NCI-H526 treated with DMSO at 0.1 percent for 48 hours (cell line): Measurements from ENCODE around the gene RMND5B.
"Not testable (repeated sequence)": the region's sequence is repeated elsewhere in the genome, so short reads cannot be mapped to it uniquely, and the experiment has no call there.

Experiments used
- DNase-seq: peaks from one replicate; lab custom pipeline; 2025; lab: John Stamatoyannopoulos, UW

The RMND5B gene

DNA sequence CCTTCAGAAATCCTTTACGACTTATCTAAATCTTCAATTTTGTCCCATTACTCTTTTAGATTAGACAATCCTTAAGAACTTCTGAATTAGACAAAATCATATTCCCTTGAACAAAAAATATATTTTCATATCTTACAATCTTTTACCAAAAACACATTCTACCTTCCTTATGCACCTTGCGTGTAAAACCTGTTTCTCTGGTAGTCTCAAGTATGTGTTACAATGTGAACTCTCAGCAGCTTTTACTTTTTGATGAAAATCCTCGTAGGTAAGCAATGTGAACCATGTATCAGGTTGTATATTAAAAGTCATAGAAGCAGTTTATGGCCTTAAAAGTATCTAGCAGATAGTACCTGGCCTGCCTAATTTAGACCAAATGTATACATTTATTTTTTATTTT, 43.6 kb downstream of the RMND5B start:
- no peak for DNase-seq

DNA sequence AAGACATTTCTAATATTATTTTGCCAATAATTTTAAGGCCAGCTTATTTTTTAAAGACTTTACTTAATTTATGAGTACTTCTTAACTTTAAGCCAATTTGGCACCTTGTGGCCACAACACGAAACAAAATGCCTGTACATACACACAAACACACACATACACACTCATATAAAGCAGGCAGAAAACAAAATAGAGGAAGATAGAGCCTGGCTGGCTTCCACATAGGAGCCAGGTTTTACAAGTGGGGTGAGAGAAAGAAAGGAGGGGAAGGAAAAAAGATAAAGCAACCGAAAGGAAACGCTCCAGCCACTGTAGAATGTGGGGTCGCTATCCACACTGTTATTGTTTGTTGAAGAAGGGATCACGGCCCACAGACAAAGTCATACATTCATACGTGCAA, 46.0 kb downstream of the RMND5B start:
- DNase-seq = no peak

DNA sequence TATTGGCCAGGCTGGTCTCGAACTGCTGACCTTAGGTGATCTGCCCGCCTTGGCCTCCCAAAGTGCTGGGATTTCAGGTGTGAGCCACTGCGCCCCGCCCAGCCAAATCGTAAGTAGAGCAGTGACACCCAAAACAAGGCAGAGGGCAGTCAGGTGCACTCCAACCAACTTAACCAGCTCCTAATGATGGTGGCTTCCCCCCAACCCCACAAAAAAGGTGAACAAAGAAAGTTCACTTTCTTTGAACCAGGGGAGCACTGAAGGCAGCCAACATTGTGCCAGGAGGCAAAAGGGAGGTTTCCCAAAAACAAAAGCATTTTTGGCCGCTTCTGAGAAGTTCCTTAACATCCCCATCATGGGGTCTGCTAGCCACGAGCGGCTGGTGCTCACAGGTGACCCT, 46.8 kb downstream of the RMND5B start:
- no peak for DNase-seq

DNA sequence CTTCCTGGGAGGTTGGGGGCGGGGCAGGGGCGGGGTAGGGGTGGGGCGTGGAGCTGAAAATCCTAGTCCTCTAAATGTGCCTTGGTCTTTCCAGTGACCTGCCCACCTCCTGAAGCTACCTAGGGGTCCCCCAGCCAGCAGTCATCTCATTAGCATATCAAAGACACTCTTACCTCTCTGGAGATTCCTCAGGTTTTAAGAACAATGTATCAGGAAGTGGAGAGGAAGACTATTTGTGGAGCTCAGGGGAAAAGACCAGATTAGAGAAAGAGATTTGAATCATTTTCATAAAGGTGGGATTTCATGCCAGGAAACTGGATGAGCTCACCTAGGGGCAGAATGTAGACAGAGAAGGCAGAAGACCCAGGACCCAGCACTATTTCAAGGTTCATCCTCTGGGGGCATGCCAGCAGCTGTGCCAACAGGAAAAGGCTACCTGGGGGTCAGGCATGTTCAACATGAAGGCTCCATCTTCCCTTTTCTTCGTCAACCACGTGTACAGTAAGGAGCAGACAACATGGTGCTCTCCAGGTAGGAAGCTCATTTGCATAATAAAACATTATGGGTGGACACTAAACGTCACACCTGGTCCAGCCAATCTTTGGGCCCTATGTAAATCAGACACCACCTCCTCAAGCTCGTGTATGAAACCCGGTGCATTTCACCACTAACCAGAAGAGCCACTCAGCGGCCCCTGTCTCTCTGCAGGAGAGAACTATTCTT, 49.5 kb downstream of the RMND5B start:
- DNase-seq = peak; percentile 7

DNA sequence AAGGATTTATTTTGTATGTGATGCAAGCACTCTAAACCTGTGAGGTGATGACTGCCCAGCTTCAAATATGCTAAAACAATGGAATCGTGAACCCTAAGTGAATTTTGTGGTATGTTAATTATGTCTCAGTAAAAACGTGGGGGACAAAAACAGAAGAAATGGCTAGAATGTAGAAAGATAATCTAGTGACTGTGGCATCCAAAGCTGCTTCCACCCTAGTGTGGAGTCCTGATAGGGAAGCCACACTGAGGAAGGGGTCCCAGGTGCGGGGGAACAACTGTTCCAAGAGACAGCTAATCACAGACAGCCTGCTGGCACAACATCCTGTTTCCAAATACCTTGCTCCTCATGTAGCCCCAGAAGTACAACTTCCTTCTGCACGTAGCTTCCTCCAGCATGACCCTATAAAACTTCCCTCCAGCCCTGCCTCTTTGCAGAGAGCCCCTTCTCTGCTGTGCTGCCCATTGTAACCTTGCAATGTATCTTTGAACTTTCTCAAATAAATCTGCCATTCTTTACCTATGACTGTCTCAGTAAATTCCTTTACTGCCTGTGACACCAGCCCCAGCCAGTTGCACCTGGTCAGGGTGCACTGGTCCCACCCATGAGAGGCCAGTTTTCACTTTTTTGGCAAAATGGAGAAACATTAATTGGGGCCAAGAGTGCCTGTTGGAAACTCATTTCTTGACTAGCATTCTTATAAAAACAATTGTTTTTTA, 51.5 kb downstream of the RMND5B start:
- DNase-seq = no peak

DNA sequence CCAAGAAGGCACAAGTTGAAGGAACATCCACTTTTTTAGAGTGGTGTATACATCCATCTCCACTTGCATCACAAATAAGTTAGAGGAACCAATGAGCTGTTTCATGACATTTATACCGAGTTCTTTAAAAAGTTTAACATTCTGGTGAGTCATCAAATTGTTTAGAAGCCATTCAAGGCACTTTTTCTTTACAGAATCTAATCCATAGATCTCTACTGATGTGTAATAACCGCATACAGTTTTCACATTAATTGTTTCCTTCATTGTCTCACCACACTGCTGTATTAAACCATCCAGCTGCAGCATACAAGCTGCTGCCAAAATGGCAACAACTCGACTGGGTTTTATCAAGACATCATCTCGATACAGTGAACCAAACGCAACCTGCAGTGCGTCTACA, 55.6 kb downstream of the RMND5B start:
- no peak for DNase-seq

DNA sequence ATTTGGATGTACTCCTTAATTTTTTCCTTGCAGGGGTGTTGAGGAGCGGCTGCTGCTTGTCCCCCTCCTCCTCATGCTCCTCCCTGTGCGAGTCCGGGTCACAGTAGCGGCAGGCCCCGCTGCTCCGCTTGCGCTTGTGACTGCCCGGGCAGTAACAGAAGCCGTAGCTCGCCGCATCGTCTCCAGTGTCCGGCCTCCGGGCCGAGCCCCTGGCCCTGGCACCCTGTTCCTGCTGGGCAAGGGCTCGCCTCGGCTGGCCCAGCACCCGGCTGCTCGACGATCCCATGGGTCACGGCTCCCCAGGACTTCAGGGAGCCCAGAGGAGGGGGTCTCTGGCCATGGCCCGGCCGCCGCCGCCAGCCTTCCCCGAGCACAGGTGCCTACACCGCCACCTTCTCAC, 56.2 kb downstream of the RMND5B start, which contains the start of gene GMCL2:
GMCL2 (minus strand) TSS at position 358 of the 400 bp plus-strand sequence; CDS start at position 286, 72 bp downstream.
- no peak for DNase-seq

DNA sequence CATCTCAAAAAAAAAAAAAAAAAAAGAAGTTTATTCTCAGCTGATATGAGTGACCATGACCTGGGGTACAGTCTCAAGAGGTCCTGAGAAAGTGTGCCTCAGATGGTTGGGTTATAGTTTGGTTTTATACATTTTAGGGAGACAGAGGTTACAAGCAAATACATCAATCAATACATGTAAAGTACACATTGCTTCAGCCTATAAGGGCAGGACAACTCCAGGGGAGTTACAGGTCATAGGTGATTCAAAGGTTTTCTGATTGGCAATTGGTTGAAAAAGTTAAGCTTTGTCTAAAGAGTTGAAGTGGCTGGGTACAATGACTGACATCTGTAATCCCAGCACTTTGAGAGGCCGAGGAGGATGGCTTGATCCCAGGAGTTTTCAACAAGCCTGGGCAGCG, 58.6 kb downstream of the RMND5B start:
- no peak for DNase-seq

DNA sequence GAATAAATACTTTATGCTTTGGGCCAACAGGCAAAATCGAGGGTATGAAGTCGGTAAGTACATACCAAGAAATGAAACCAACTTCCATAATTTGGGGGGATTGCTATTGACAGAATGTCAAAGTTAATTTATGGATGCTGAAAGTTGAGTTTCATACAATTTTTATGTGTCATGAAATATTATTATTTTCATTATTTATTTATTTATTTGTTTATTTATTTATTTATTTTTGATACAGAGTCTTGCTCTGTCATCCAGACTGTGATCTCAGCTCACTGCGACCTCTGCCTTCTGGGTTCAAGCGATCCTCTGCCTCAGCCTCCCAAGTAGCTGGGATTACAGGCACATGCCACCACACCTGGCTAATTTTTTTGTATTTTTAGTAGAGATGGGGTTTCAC, 60.8 kb downstream of the RMND5B start:
- DNase-seq = no peak

DNA sequence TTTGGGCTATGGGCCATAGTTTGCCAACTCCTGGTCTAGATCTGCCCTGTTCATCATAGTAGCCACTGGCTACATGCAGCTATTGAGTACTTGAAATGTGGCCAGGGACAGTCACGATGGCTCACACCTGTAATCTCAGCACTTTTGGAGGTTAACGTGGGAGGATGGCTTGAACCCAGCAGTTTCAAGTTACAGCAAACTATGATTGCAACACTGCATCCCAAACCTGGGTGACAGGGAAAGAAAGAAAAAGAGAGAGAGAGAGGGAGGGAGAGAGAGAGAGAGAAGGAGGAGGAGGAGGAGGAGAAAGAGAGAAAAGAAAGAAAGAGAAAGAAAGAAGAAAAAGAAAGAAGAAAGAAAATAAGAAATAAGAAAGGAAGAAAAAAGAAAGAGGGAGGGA, 61.4 kb downstream of the RMND5B start:
- no peak for DNase-seq

DNA sequence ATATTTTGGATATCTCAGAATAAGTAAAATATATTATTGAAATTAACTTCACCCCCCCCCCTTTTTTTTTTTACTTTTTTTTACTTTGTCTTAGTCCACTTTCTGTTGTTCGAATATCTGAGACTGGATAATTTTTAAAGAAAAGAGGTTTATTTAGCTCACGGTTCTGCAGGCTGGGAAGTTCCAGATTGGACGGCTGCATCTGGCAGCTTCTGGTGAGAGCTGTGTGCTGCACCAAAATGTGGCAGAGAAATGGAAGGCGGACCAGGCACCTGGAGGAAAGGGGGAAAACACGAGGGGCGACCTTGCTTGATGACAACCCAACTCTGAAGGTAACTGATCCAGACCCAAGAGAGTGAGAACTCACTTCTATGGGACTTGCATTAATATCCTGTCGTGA, 62.0 kb downstream of the RMND5B start:
- no peak for DNase-seq

DNA sequence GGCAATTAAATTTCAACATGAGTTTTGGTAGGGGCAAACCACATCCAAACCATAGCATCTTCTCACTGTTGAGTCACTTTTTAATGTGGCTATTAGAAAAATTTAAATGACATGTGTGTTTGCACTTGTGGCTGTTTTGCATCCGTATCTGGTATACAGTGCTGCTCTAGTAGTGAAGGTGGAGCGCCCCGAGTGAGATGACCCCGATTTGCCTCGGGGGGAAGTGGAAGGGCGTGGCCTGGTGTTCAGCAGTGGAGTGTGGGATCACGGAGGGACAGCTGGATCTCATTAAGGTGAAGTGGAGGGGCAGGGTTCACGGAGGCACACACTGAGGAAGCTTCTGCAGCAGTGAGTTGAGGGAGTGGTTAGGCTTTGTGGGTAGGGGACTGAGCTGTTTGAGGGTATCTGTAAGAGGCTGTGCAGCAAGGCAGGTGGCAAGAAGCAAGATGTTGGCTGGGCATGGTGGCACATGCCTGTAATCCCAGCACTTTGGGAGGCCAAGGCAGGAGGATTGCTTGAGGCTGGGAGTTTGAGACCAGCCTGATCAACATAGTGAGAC, 62.5 kb downstream of the RMND5B start:
- no peak for DNase-seq

DNA sequence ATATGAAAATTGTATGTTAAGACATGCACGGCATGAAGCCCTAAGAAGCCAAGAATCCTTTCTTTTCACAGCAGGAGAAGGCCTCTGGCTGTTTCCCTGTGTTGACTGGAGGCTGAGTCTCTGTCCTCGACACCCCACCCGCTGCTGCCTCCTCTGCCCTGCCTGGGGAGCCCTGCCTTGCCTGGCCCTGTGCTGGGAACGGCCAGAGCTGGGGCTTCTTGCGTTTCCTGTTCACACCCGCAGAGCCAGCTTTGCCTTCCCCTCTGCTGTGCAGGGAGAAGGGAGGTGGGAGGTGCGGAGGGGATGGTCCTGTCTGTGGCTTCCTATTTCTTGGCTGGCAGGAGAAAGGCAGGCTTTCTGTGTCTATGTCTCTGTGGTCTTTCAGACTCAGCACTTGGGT, 63.2 kb downstream of the RMND5B start:
- no peak for DNase-seq

DNA sequence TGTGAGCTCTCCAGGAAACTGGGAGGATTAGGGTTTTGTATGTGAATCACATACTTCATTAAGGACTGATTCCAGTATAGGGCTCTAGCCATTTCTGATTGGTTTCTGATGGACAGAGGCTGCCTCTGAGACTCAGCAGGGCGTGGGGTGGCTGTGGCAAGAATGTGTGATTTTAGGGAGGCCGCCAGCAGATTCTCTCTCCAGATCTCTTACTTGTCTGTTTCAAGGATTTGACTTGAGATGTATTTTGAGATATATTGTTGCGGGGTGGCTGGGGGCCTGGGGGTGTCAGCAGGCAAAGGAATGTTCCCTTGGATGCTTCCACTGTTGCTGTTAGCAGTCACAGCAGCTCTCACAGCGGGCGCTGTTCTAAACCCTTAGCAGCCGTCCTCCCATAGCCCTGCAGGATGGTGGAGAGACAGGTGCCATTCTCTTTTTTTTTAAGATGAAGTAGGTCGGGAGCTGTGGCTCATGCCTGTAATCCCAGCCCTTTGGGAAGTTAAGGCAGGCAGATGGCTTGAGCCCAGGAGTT, 65.5 kb downstream of the RMND5B start:
- DNase-seq = no peak

DNA sequence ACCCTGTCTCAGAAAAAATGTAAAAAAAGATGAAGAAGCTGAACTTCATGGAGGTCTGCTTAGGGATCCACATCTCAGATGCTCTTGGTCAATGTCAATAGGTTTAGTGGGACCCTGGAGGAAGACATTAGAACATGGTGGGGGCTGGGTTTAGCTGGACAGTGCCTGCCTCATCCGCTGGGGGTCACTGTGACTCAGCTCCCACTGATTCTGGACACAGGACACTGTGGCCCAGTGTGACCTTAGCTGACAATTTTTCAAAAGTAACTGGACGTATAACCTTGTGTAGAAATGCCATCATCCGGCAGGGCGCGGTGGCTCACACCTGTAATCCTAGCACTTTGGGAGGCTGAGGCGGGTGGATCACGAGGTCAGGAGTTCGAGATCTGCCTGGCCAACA, 66.2 kb downstream of the RMND5B start:
- no peak for DNase-seq

DNA sequence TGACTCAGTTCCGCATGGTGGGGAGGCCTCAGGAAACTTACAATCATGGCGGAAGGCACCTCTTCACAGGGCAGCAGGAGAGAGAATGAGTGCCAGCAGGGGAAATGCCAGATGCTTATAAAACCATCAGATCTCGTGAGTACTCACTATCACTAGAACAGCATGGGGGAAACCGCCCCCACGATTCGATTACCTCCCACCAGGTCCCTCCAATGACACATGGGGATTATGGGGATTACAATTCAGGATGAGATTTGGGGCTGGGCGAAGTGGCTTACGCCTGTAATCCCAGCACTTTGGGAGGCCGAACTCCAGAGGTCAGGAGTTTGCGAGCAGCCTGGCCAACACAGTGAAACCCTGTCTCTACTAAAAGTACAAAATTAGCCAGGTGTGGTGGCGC, 67.3 kb downstream of the RMND5B start:
- DNase-seq = not testable (repeated sequence)

DNA sequence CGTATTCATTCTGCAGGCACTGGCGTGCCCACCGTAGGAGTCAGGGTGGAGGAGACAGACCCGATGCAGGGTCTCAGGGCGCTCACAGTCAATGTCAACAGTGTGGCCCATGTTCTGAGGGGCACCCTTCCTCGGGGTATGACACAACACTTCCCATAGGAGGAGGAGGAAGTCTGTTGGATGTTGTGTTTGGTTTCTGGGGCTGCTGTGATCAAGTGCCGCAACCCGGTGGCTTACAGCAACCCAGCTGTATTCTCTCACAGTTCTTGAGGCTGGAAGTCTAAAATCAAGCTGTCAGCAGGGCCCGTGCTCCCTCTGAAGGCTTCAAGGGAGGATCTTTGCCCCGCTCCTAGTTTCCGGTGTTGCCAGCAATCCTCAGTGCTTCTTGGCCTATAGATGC, 67.9 kb downstream of the RMND5B start:
- DNase-seq = no peak

DNA sequence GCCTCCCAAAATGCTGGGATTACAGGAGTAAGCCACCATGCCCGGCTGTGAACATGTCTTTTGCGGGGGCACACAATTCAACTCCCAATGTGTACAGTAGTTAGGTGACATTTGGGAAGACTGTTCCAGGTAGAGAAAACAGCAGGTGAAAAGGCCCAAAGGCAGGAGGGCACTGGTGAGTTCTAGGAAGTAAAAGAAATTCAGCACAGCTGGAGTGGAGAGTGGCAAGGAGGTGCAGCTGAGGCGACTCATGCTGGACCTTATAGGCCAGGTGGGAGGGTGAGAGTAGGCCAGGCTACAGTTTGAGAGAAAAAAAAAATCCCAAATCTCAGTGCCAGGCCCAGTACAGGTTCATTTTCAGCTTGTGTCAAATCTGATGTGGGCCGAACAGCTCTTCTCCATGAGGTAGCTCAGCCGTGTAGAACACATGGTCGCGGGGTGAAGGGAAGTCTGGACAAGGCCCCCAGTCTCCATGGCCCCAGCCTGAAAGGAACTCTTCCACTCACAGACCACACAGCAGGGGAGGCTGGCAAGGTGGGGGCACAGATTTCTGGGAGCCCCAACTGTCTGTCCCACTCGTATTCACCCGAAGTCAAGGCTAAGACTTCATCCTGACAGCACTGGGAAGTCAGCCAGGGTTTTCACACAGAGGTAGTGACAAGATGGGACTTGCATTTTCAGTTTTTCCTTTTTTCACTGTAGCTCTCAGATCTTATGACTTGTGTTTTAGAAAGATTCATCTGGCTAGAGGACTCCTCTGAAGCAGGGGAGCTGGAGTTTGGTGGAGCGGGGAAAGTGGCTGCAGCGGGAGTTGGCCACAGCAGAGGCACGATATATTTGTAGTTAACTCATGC, 69.0 kb downstream of the RMND5B start:
- no peak for DNase-seq
